CD4-positive, alpha-beta T cell treated with Interleukin-4 for 4 hours (primary cell): ENCODE data around the gene ELF5.

ENCODE experiments used
- DNase-seq: peaks from one replicate; pipeline ENCODE4 v3.0.0-alpha.2; 2020

ELF5 gene

DNA sequence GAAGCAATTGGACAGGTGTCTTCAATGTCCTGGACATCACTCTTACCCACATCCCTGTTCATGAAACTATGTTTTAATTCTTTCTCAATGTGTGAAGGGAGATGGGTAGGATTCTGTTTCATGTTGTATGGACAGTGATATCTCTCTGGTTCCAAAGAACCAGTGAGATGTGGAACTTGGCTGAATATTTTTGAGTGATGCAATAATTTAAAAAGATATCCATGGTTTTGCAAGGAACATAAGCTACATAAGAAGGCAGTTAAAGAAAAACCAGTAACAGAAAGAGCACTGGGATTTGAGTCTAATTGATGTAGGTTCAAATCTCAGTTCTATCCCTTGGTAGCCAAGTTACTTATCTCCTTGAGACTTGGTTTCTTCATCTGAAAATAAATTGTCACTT lies 7.7 kb upstream of the ELF5 start:
- DNase-seq = no peak

GRCh38 chr11:34519595-34520235 lies 6.1 kb upstream of the ELF5 start:
- DNase-seq = no peak

DNA sequence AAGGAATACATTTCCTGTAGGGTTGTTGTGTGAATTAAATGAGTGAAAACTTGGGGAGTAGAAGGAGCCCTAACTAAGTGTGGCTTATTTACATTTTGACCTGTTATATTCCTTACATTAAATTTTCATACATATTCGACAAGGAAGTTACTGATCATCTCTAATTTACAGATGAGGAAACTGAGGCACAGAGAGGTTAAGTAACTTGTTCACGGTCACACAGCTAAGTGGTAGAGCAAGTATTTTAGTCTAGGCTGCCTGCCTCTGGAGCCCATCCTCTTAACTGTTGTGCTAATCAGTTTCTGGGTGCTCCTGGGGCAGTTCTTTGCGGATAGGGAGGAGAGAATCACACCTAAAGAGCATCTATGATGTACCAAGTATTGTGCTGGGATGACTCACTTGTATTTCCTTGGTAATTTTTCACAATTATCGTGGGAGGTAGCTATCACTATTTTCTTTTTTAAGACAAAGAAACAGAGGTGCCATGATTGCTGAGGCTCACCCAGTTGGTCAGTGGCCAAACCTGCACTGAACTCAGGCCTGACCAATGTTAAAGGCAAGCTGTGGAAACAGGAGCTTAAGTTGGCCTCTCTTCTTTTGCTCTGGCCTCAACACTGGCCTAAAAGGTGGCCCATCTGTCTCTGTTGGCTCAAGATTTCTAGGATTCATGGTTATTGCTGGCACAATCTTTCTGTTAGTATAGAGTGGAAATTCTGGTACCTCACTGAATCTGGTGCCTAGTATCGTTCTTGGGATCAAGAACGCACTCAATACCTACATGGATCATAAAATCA lies 2.9 kb upstream of the ELF5 start:
- DNase-seq = no peak

DNA sequence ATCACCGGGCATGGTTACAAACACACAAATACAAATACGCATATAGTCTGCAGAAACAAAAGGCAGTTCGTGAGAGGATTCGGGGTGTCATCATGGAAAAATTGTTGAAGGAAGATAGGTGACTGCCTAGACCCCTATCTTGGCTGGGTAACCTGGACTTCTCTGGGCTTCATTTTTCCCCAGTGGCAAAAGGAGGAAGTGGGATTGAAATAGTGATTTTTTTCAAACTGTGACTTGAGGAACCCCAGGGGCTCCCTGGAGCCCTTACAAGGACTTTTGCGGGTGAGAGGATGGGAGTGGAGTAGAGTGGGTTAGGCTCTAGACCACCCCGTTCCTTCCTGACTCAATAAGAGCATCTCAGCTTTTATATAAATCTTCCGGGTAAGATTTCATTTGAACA lies 1.0 kb upstream of the ELF5 start:
- DNase-seq = no peak

- peak; percentile 33 for DNase-seq
Observed at GRCh38 chr11:34512840-34513681, 533 bp downstream of the ELF5 start.

GRCh38 chr11:34510673-34511072 lies 2.9 kb downstream of the ELF5 start:
- no peak for DNase-seq

DNA sequence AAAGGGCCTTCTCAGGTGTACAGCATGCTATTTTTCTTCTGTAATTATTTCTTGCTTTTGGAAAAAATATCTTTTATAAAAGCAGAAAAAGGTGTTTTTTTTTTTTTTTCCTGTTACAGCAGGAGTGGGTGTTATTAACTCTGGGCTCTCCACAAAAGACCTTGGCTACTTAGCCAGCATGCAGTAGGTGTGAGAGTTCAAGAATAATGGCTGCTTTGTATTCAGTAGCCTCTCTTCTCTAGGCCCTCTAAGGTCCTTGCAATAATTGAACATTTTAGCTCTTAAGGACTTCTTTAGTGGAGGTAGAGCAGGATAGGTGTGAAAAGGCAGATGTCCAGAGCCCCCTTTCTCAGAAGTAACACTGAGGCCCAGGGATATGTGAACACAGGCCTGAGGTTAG lies 3.4 kb downstream of the ELF5 start:
- DNase-seq = no peak

DNA sequence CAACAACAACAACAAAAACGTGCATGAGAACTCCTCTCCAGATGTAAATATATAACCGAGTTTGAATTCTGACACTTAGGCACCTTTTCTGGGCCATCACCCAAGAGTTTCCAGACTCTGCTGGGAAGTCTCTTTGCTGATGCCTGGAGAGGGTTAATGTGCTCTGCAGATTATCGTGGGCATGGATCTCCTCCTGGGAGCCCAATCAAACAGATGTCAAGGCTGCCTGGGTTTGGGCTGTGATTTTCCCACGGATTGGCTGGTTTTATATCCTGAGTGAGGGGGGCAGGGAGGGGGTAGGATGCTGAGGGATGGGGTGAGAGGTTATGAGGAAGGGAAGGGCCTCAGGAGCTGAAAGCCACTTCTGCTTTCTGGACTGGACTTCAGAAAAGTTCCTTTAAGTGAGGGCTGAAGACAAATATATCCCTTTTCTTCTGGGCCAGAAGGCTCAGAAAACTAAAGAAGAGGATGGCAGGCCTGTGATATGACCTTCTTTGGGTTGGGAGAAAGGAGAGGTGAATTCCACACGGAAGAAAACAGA lies 4.2 kb downstream of the ELF5 start:
- no peak for DNase-seq

- no peak for DNase-seq
Observed at GRCh38 chr11:34508524-34508923, 5.1 kb downstream of the ELF5 start.

- DNase-seq = no peak
Observed at GRCh38 chr11:34507610-34508009, 6.0 kb downstream of the ELF5 start.

DNA sequence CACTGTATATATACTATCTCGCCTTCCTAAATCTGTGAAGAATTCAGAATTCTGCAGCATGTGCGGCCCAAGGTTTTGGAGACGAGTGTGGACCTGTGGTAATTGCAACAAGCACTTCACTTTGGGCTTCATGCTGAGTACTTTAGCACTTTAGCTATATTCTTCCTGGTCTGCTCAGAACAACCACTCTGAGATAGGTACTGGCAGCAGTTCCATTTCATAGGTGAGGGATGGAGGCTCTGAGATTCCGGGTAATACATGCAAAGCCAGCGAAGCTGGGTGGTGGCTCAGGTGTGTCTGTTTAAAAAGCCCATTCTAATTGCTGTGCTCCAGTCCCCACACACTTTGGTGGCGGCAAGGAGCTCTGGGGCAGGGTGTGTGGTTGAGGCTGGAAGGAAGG lies 6.4 kb downstream of the ELF5 start:
- no peak for DNase-seq

DNA sequence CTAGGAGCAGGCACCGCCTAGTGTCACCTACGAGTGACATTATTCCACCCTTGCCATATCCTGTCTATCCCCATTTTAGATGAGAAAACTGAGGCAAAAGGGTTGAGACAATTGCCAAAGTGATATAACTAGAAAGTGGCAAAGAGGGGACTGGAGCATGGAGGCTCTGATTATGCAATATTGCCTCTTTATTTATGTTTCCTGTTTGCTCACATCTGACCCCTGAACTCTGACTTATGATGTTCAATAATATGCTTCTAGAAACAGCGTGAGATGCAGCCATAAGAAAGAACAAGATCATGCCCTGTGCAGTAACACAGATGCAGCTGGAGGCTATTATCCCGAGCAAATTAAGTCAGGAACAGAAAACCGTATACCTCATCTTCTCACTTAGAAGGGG lies 7.7 kb downstream of the ELF5 start:
- no peak for DNase-seq

GRCh38 chr11:34502949-34503348 lies 10.6 kb downstream of the ELF5 start:
- DNase-seq = no peak

- DNase-seq = no peak
Observed at GRCh38 chr11:34501949-34502348, 11.6 kb downstream of the ELF5 start.

DNA sequence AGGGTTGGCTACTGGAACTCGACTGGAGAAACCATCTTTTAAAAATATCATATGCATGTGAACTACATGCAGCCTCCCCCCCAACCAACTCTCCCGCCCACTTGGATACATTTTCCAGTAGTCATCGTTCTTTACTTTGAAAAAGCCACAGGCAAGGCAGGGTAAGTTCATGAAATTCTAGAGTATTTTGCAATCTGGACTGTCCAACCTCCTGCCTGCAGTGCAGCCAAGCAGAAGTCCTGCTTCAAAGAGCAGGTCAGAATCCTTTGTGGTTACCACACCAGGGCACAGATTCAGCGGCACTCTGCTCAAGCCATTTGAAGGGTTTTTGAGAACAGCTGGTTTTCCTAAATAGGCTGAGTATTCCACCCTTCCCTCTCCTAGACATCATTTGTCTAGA lies 12.1 kb downstream of the ELF5 start:
- DNase-seq = no peak

GRCh38 chr11:34499719-34500500 lies 13.7 kb downstream of the ELF5 start:
- no peak for DNase-seq

GRCh38 chr11:34495724-34496377 lies 17.7 kb downstream of the ELF5 start:
- DNase-seq = no peak

DNA sequence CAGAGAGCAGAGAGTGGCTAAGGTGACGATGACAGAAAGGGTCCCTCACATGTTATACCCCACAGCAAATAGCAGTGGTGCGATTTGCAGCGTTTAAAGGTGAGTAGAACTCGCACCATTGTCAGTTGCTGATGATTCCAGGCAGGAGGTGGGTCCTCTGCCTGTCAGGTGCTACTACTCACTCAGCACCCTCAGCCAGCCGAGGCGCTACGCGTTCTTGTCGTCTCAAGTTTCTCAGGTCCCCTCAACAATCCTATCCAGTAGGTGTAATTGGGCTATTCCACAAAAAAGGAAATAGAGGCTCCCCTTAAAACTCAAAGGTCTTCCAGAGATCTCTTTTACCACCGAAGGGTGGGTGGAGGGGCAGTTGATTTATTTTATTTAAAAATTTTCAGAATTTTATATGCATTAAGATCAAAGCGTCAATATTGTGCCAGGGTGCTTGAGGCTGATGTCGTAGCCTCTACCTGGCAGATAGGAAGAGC lies 18.3 kb downstream of the ELF5 start:
- DNase-seq = no peak

DNA sequence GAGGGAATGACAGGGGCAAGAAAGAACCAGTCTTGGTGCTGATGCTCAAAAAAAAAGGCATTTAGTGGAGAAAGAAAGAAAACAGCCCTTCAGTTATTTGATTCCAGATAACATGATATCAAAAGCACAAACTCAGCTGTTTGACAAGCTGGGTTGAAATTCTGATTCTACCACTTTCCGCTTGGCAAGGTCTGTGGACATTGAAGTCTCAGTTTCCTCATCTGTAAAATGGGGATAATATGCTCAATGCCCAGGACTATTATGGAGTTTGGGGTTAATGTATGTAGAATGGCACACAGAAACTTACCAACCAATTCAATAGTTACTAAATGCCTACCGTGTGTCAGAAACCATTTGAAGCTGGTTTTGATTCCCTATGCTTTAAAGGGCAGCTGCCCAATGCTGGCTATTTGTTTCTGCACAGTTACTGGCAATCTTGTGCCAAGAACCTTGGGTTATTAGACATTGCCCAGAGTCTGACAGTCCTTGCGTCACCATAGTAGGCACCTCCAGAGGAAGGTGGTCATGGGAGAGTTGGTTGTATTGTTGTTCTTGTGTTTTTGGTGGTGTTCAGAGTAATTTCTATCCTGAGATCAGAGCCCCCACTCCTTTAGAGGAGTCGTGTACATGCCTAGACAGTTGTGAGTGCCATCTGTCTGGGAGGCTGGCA lies 19.5 kb downstream of the ELF5 start:
- no peak for DNase-seq

- DNase-seq = no peak
Observed at GRCh38 chr11:34493468-34493867, 20.1 kb downstream of the ELF5 start.

DNA sequence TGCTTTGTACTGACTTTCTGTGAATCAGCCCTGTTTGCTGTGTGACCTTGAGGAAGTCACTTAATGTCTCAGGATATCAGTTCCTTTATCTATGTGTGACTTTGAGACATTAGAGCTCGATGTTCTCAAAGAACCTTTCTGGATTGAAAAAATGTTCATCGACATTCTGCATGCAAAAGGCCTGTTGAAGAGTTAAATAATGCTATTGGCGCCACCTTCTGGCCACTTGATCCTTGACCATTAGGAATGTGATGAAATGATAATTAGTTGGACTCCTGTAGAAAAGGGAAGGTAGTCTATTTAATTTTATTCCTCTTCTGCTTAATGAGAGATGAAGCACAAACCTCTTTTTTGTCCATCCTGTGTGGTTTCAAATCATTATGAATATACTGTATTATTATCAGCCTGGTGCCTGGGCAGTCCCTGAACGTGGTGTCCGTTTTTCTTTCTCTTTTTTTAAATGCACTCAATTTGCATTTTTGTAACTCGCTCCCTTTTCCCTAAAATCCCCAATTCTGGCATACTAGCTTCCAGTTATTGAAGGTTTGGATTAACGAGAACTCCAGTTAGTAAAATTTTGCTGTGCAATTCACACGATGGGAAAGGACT lies 20.7 kb downstream of the ELF5 start:
- peak; percentile 46 for DNase-seq
